Ovary (tissue), 3 donors: Measurements from ENCODE around the gene DNAJC1.

ENCODE experiments used
- EP300 ChIP-seq: sonication (generic); formaldehyde crosslinking; IDR thresholded peaks from one replicate; pipeline ENCODE4 v1.6.1; 2017; ENCODE audit warnings: antibody characterized with exemption
- TF ChIP-seq, protein P1 (sequence below), 3 donors: fragments of 450-650 bp in 2 of 3; fragments of 200-600 bp in 1 of 3; IDR thresholded peaks; one replicate each; pipeline versions ENCODE4 v1.5.1 to v1.8.0; 2016 to 2022; ENCODE audit warnings: antibody characterized with exemption in 3 of 3, mild to moderate bottlenecking in 1 of 3
- donor health status: DM: no; HTN: no; CAD: no.

- TF ChIP-seq, protein P1, sequence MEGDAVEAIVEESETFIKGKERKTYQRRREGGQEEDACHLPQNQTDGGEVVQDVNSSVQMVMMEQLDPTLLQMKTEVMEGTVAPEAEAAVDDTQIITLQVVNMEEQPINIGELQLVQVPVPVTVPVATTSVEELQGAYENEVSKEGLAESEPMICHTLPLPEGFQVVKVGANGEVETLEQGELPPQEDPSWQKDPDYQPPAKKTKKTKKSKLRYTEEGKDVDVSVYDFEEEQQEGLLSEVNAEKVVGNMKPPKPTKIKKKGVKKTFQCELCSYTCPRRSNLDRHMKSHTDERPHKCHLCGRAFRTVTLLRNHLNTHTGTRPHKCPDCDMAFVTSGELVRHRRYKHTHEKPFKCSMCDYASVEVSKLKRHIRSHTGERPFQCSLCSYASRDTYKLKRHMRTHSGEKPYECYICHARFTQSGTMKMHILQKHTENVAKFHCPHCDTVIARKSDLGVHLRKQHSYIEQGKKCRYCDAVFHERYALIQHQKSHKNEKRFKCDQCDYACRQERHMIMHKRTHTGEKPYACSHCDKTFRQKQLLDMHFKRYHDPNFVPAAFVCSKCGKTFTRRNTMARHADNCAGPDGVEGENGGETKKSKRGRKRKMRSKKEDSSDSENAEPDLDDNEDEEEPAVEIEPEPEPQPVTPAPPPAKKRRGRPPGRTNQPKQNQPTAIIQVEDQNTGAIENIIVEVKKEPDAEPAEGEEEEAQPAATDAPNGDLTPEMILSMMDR (IDR thresholded peaks at IDR 0.05), result no peak
- no peak for TF ChIP-seq EP300
These were observed 269.8 kb downstream of the DNAJC1 start for GRCh38 chr10:21733710-21734109.
